Myocyte (in vitro differentiated cells): ENCODE results near the gene FOXD2. TPM values are rescaled to one million over a fixed set of nuclear protein-coding genes. Genes with fewer than 3 reads are reported as not detected.

Source experiments
- DNase-seq: peaks from one replicate; pipeline ENCODE4 v3.0.0-alpha.2; 2012; ENCODE audit warnings: low read depth
- polyA plus RNA-seq: library from polyadenylated mRNA; unstranded; fragments of >200 nt; gene quantifications from one replicate; pipeline ENCODE4 v1.2.1, GENCODE V29; 2012; ENCODE audit warnings: missing spikeins
- total RNA-seq: library from RNA; depleted of rRNA; stranded (reverse); fragments of >200 nt; gene quantifications from 2 replicates; pipeline ENCODE4 v1.2.3, GENCODE V29; 2014

Gene FOXD2
- total RNA-seq: 0.05 and 0.37 TPM in 2 replicates
- polyA plus RNA-seq: 0.42 TPM

GRCh38 chr1:47437447-47438164 is at the start of gene FOXD2:
Gene FOXD2 (plus strand): TSS chr1:47438044. CDS start chr1:47438136, 92 bp downstream.
- DNase-seq: peak; percentile 87

- peak; percentile 84 for DNase-seq
These were observed 49.0 kb upstream of the FOXD2 start for GRCh38 chr1:47388891-47389238.

DNA sequence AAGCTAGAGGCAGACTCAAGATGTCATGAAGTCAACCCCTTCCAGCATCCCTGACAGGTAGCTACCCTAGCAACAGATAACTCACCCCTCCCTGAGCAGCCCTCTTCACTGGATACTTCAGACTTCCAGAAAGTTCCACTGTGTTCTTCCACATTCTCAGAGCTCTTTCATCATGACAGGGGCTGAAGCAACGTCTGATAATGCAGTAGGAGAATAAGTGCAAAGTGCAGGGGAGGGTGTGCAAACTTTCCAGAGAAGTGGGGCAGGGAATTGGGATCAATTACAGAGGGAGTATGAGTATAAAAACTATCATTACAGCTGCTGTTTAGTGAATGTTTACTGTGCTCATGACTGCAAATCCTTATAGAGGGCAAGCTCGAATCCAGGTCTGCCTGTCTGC is 48.1 kb upstream of the FOXD2 start:
- no peak for DNase-seq

- DNase-seq: no peak
These were observed 47.0 kb upstream of the FOXD2 start for GRCh38 chr1:47390843-47391242.

- DNase-seq: peak; percentile 87
These were observed 44.7 kb upstream of the FOXD2 start for GRCh38 chr1:47393141-47393540.

DNA sequence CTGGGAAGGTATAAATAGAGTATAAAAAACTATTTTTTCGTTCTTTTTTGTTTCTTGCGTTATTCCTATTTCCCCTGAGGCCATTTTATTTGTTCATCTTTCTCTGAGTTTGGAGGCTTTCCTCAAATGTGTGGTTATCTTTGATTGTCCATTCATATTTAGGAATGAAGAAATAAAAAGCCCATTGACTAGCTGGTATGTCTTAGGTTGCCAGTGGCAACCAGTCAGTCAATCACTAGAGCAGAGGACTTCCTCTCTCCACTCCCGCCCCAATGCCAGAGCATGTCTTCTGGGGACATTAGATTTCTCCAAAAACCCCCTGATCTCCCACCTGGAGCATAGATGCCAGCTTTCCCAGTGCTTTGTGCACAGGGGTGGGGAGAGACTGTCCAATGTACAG is 42.4 kb upstream of the FOXD2 start:
- DNase-seq: no peak

- no peak for DNase-seq
These were observed 41.1 kb upstream of the FOXD2 start for GRCh38 chr1:47396671-47397196.

- DNase-seq: no peak
These were observed 38.6 kb upstream of the FOXD2 start for GRCh38 chr1:47399138-47399845.

GRCh38 chr1:47399846-47400155 is 38.0 kb upstream of the FOXD2 start:
- no peak for DNase-seq

GRCh38 chr1:47401761-47402160 is 36.1 kb upstream of the FOXD2 start:
- no peak for DNase-seq

DNA sequence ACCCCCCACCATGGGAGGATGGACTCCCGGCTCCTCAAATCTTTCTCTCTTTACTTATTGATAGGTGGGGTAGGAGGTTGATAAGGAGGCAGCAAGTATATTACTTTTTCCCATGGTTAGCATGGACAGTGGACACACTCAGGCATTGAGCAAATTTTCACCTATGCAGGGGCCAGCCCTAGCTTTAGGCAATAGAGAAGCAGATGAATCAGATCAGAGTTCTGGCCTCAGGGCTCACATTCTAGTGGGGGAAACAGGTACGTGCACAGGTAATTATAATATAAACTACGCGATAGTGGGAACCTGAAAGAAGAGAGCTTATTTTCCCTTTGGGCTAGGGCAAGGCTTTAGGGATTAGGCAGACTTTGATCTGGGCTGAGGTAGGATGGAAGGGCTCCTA is 35.3 kb upstream of the FOXD2 start:
- DNase-seq: no peak

DNA sequence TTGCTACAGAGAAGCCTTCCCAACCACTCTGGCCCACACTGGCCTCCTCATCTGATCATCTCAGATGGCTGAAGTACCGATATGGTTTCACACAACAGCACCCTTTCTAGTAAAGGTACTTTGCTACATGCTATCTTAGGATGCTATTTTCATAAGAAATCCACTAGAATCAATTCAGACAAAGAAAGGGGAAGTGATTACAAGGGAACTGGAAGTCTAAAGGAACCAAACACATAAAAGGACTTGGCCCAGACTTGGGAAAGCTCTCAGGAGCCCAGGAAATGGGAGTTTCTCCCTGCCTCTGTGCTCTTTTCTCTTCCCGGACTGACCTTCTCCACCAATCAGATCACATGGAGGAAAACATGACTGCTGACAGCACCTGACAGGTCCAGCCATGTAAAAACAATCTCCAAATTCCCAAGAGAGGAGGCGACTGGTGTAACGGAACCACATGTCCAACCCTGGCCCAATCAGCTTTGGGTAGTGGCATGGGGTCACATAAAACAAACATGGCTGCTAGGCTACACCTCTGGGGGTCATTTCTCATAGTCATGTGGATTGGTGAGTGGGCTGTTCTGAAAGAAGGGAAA is 34.4 kb upstream of the FOXD2 start:
- no peak for DNase-seq

DNA sequence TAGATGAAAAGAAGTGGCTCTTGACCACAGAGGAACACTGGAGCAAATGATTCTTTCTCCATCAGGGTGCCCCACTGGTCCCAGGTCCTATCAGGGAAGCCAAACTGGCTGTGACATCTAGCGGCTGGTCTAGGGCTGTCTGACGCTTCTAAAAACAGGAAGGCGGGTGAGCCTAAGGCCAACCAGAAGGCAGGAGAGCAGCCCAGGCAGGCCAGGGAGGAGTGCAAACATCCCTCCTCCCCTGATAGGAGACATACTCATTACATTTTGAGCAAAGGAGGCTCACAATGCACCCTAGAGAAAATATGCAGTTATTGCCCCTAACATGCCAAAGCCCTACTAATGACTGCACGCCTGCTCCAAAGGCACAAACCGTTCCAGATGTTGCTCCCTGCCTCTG is 32.1 kb upstream of the FOXD2 start:
- DNase-seq: no peak

GRCh38 chr1:47406966-47407365 is 30.9 kb upstream of the FOXD2 start:
- DNase-seq: no peak

- DNase-seq: no peak
These were observed 30.4 kb upstream of the FOXD2 start for GRCh38 chr1:47407481-47407880.

GRCh38 chr1:47409311-47410067 is 28.4 kb upstream of the FOXD2 start:
- DNase-seq: peak; percentile 85

DNA sequence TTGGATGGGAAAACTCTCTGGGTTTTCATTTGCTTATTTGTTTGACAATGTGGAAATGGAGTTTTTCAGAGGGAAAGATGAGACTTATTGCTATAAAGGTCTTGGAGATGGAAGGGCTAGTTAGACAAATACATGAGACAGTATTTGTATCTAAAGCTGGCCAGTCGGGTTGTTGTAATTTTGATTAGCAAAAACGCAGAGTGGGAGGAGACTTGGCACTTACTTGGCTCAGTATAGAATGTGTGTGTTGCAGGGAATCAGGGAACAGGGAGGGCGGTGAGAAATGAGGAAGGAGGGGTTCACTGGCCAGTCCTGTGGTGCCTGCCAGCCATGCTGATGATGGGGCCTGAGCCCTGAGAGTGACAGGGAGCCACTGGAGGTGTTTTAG is 27.8 kb upstream of the FOXD2 start:
- DNase-seq: no peak

DNA sequence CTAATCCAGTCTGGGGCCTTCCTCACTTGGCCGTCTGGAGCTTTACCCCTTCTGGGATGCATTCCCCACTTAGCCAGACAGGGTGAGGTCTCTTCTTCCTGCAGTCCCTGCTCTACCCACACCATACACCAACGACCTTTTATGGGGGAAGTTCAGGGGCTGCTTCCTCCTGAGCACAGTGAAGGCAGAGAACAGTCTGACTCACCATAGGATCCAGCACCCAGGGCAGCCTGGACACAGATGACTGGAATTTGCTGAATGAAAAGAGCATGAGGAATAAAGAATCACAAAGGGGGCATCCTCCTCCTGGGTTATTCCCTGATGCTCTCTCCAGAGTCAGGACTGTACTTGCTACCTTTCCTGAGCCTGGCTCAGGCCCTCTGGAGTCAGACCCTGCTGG is 26.4 kb upstream of the FOXD2 start:
- no peak for DNase-seq

- no peak for DNase-seq
These were observed 25.4 kb upstream of the FOXD2 start for GRCh38 chr1:47412437-47412836.

DNA sequence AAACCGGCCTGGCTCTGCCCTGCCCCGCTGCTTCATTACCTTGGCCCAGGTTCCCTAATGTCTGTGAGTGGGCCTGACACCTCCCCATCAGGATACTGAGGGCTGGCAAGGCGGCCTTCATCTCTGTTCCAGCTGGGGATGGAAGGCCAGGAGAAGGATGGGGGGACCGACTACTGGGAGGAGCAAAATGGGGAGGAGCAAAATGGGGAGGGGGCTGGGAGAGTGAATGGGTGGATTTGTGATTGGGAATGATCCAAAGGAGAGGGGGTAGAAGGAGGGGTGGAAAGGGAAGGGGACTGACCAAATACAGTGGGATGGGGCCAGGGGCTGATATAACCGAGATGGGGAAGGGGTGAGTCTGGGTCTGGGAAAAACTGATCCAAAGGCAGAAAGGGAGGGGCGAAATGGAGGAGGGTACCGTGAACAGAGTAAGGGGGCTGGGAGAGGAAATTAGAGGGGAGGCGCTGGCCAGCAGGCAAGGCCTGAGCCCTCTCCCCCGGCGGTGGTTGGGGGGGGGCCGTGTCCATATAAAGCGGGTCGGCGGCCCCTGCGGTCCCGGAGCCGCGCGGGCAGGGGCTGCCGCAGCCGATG is 22.0 kb upstream of the FOXD2 start, which contains the start of gene FOXE3:
Gene FOXE3, plus strand, starts transcription at position 558 of the 591 bp plus-strand sequence. Its CDS starts 31 bp downstream, at position 589.
- no peak for DNase-seq
